Measurements from ENCODE around the gene ZDHHC21. TPM values are rescaled to one million over a fixed set of nuclear protein-coding genes. Genes with fewer than 3 reads are reported as not detected.

The ZDHHC21 gene
- total and polyA plus RNA-seq, 2 of the 8 experiments (the other 6 are each of a cell fraction or from before 2014, with no cell fraction given), result 1.9 to 6.0 TPM

GRCh38 chr9:14565352-14566016 lies 127.7 kb downstream of the ZDHHC21 start:
- ChIA-PET CTCF (ENCODE audit: partially characterized antibody) (interaction anchor here (0.8 to 2.0 kb wide), 10 partner anchors 9 to 100 kb away, joined by 3 to 8 read pairs (median 4); no protein-coding TSS in a partner anchor), POLR2A (ENCODE audit: partially characterized antibody) (interaction anchor here (2.7 kb wide), 1 partner anchor 18 kb away, joined by 11 read pairs; no protein-coding TSS in a partner anchor)
- H3K79me2 ChIP-seq (ENCODE audit: control insufficient read depth in 1 of 2, insufficient read depth in 2 of 2, low read length in 2 of 2), result no peaks in the 10 kb centered on the region
- H3K18ac ChIP-seq (ENCODE audit: extremely low read depth, low read length), result no peak overlapping the region
- H3K14ac ChIP-seq (ENCODE audit: insufficient read length), result no peak overlapping the region
- no peak overlapping the region for H4K8ac ChIP-seq (ENCODE audit: extremely low read depth, insufficient read depth, low read length)
- TF ChIP-seq CEBPB (IDR thresholded peaks at IDR 0.05; ENCODE audit: low read depth, low read length) (no peak), BRCA1 (IDR thresholded peaks at IDR 0.05; ENCODE audit: low read depth, low read length) (no peak), GABPA (IDR thresholded peaks at IDR 0.05; ENCODE audit: borderline replicate concordance, insufficient read depth, low read length) (no peak), JUN (IDR thresholded peaks at IDR 0.05; ENCODE audit: low read depth, low read length) (no peak), KDM1A (IDR thresholded peaks at IDR 0.05; ENCODE audit: borderline replicate concordance, low read length) (no peak), SIX5 (IDR thresholded peaks at IDR 0.05; ENCODE audit: low read depth, low read length) (no peak), SUZ12 (IDR thresholded peaks at IDR 0.05; ENCODE audit: low read length) (no peak), POLR2A (IDR thresholded peaks at IDR 0.05; ENCODE audit: control extremely low read depth in 1 of 2, low read depth in 2 of 2, low read length in 2 of 2) (no peak)
- no peaks in the 10 kb centered on the region for H4K20me1 ChIP-seq (replicated peaks in 1 of 2; ENCODE audit: control insufficient read depth in 1 of 2, insufficient read depth in 2 of 2, low read length in 2 of 2)
- no peaks in the 10 kb centered on the region for H3K9me3 ChIP-seq (ENCODE audit: insufficient read depth in 2 of 2, low read depth in 1 of 2, low read length in 1 of 2)
- H3K4me3 ChIP-seq (ENCODE audit: extremely low read depth in 1 of 4, insufficient read depth in 2 of 4, low read depth in 3 of 4, low read length in 4 of 4), result no peak overlapping the region
- 71% methylated on average over 4 of the region's 4 CpGs; no CpG with 5 or more reads in 1 of the 2 experiments for WGBS, 2 experiments (ENCODE audit: extremely low coverage in 1 of 2, insufficient coverage in 1 of 2, insufficient read length in 1 of 2, insufficient replicate concordance in 2 of 2, low coverage in 1 of 2, low lambda C conversion rate in 2 of 2, missing lambda C conversion rate in 1 of 2)
- no peak overlapping the region for H4K5ac ChIP-seq (ENCODE audit: insufficient read length, low read depth, low read length)
- H3K79me1 ChIP-seq (ENCODE audit: low read depth, low read length), result no peaks in the 10 kb centered on the region
- H2BK120ac ChIP-seq (replicated peaks; ENCODE audit: low read depth, low read length), result no peak overlapping the region
- no peaks in the 10 kb centered on the region for H3K36me3 ChIP-seq (ENCODE audit: control insufficient read depth in 2 of 4, insufficient read depth in 4 of 4, low read length in 3 of 4)
- H2BK5ac ChIP-seq (ENCODE audit: low read depth, low read length), result no peak overlapping the region
- no peak for DNase-seq (ENCODE audit: low read depth in 1 of 2, low spot score in 2 of 2)
- H2AFZ ChIP-seq (ENCODE audit: low read length), result no peak overlapping the region
- H3K9ac ChIP-seq (replicated peaks in 1 of 4; ENCODE audit: extremely low read depth in 1 of 4, low read depth in 3 of 4, low read length in 3 of 4), result no peak overlapping the region
- no peak for FAIRE-seq
- no peak overlapping the region for H2BK20ac ChIP-seq (ENCODE audit: low read length)
- H3K56ac ChIP-seq (replicated peaks; ENCODE audit: insufficient read length, low read depth, low read length), result no peak overlapping the region
- H3K4ac ChIP-seq (replicated peaks; ENCODE audit: insufficient read length, low read depth, low read length), result no peak overlapping the region
- H2BK15ac ChIP-seq (ENCODE audit: low read length), result 0 out of 2 replicates have a peak overlapping the region, but pooled peaks have one; percentile 18
- no peaks in the 10 kb centered on the region for H3K27me3 ChIP-seq (replicated peaks in 1 of 4; ENCODE audit: control insufficient read depth in 3 of 4, extremely low read depth in 1 of 4, insufficient read depth in 3 of 4, low read length in 3 of 4)
- H3K4me1 ChIP-seq (replicated peaks in 1 of 4; ENCODE audit: control insufficient read depth in 3 of 4, insufficient read depth in 4 of 4, low read length in 3 of 4), result peaks cover 0 to 9% (median 3%) of the 10 kb centered on the region in 4 experiments; a peak in 4 of 7 replicates
- no peak overlapping the region for H3K27ac ChIP-seq (ENCODE audit: low read depth, low read length)
- H4K91ac ChIP-seq (replicated peaks; ENCODE audit: insufficient read length, low read length), result no peak overlapping the region
- H3K4me2 ChIP-seq (ENCODE audit: insufficient read depth in 1 of 2, low read depth in 2 of 2, low read length in 2 of 2), result no peak overlapping the region
- H3K23ac ChIP-seq (ENCODE audit: insufficient read length), result no peak overlapping the region
- no peak overlapping the region for H2AK5ac ChIP-seq (ENCODE audit: low read depth, low read length)
- peaks cover 1% of the 10 kb centered on the region; the same call in 1 of the 2 replicates for H3K23me2 ChIP-seq (ENCODE audit: low read depth, low read length)
- H2BK12ac ChIP-seq (ENCODE audit: low read depth, low read length), result no peak overlapping the region
